GM18907 (cell line): Measurements from ENCODE around the gene THBS2.

ENCODE experiments used
- ATAC-seq: cut with Tn5 transposase; IDR thresholded peaks from one replicate; pipeline ENCODE4 v1.9.1; 2021; ENCODE audit warnings: mild to moderate bottlenecking, moderate library complexity; ENCODE audit not compliant: unreplicated experiment

THBS2 gene

DNA sequence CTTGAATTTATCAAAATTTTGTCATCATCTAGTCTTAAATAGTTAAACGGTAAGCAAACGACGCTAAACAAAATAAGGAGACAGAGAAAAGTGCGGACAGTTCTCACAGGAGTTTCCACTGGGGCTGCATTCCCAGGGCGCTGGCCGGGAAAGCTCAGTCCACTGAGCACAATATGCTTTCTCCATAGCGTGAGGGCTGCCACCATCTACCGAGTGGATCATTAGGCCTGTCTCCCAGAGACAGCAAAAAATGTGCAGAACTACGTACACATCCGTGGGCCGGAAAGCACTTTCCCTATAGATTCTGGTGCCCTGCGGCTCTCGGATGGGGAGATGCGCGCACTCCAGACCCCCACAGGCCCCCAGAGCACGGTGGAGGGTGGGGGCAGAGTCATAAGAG lies 84.9 kb downstream of the THBS2 start:
- ATAC-seq: no peak

DNA sequence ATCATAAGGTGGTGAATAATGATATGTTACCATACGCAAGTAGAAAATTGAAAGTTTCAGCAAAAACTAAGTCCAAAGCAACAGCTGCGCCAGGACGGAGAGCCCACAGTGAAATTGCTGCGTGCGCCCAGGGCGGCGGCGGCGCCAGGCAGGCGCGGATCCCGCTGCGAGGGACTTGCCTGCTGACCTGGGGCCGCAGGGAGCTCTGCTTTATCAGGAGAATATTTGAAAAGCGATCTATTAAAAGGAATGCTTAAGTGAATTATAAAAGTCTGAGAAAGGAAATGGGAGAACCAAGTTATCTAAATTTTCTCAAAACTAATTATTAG lies 85.4 kb downstream of the THBS2 start:
- no peak for ATAC-seq

DNA sequence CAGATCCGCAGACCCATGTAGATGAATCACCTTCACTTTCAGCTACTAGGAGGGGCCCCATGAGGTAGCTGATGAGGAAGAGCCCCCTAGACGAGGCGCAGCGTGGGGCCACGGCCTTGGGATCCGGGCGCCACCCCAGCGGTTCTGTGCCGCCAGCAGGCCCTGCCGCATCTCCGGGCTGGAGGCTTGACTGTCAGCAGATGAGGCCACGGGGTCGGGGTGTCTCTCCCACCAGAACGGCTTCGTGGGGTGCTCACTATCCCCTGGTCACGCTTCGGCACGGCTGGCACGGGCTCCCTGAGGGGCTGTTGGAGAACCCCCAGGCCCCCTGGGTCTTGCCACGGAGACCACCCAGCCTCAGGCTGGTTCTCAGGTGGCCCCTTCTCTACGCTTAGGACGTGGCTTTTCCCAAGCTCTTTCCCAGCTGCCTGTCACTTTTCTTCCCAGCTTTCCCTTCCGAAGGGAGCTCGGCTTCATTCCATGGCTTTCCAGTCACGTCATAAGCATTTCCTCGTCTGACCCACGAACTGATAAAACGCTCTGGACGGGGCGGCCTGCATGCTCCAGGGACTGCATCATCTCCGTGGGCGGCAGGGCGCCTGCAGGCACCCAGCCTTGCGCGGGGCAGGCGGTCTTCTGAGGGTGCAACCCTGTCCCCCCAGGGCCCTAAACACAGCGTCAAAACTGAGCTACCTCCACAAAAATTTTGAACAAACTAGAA lies 85.9 kb downstream of the THBS2 start:
- no peak for ATAC-seq

GRCh38 chr6:169166896-169167580 lies 86.6 kb downstream of the THBS2 start:
- no peak for ATAC-seq
